GM23338 (cell line): ENCODE measurements around the gene CYP2W1.

Experiments used
- CTCF ChIP-seq, 2 experiments: fragments of 200-600 bp in 1 of 2; sonication (generic) in 1 of 2; conservative IDR thresholded peaks; 2 replicates each; pipeline versions ENCODE4 v1.5.1 to v1.6.1; 2016 to 2017; ENCODE audit warnings: antibody characterized with exemption in 2 of 2, low read depth in 2 of 2, mild to moderate bottlenecking in 2 of 2, moderate library complexity in 1 of 2
- EZH2 ChIP-seq: fragments of 200-600 bp; sonication (generic); IDR thresholded peaks from one replicate; pipeline ENCODE4 v1.8.0; 2017; ENCODE audit warnings: antibody characterized with exemption, mild to moderate bottlenecking, low read depth; ENCODE audit not compliant: unreplicated experiment

- TF ChIP-seq CTCF (conservative IDR thresholded peaks at IDR 0.05; ENCODE audit: low read depth in 2 of 2) (no peak), EZH2 (no peak)
These were observed 7.5 kb downstream of the CYP2W1 start for GRCh38 chr7:990352-990932.
